ENCODE data around the gene RASSF7.
A peak's percentile ranks its signal among the peaks of the same experiment; 100 is the strongest.

The RASSF7 gene

DNA sequence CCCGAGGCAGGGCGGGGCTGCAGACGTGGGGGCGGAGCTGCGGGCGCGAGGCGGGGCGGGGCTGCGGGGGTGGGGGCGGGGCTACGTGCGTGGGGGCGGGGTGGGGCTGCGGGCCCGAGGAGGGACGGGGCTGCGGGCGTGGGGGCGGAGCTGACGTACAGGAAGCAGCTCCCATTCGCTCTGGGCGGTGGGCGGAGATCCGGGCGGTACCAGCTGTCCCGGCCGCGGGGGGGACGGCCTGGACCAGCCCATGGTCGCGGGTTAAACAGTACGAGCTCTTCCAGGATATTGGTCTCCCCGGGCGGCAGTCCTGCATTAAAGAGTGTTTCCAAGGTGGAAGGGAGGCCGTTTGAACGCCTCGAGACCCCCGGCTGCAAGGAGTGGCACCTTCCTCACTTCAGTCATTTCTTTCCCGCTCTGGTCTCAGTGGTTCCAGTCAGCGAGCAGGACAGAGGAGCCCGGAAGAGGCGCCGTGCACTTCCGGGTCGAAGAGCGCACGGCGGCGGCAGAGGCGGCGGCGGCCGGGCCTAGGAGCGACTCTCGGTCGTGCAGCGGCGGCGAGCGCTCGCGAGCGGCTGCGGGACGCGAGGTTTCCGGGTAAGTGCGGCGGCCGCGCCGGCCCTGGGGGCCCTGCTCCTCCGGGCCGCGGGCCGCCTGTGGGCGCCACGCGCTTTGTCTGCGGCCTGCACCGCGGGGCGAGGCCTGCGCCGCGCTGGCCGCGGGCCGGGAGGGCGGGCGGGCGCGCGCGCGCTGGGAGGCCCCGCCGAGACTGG lies 15.4 kb downstream of the RASSF7 start, which contains the start of gene PHRF1 (continued):
- TF ChIP-seq ZNF610 (tag by site-specific recombination; IDR thresholded peaks at IDR 0.05; ENCODE audit: borderline replicate concordance) (no peak), SCRT2 (tag by site-specific recombination; IDR thresholded peaks at IDR 0.05) (no peak), GLI2 (tag by site-specific recombination; IDR thresholded peaks at IDR 0.05; ENCODE audit: borderline replicate concordance, low read depth) (no peak), ZNF514 (tag by site-specific recombination; IDR thresholded peaks at IDR 0.05) (no peak), ZNF404 (tag by site-specific recombination; IDR thresholded peaks at IDR 0.05) (no peak), ZNF521 (tag by site-specific recombination; IDR thresholded peaks at IDR 0.05) (no peak), ZNF311 (tag by site-specific recombination; IDR thresholded peaks at IDR 0.05; ENCODE audit: borderline replicate concordance) (no peak), BCL11B (tag by site-specific recombination; IDR thresholded peaks at IDR 0.05; ENCODE audit: low read depth) (no peak), ZNF394 (tag by site-specific recombination; IDR thresholded peaks at IDR 0.05; ENCODE audit: borderline replicate concordance) (peak; percentile 14; the same call in 1 of the 2 replicates), ZNF423 (tag by site-specific recombination; IDR thresholded peaks at IDR 0.05) (no peak), ZNF670 (tag by site-specific recombination; IDR thresholded peaks at IDR 0.05; ENCODE audit: low read depth) (no peak), ZNF544 (tag by site-specific recombination; IDR thresholded peaks at IDR 0.05) (no peak), ZNF677 (tag by site-specific recombination; IDR thresholded peaks at IDR 0.05) (no peak), HIC1 (tag by site-specific recombination; IDR thresholded peaks at IDR 0.05) (no peak), ZNF16 (tag by site-specific recombination; IDR thresholded peaks at IDR 0.05; ENCODE audit: low read depth) (no peak), ZNF558 (tag by site-specific recombination; IDR thresholded peaks at IDR 0.05) (no peak), ZNF660 (tag by site-specific recombination; IDR thresholded peaks at IDR 0.05) (peak; percentile 70), ZFP3 (tag by site-specific recombination; IDR thresholded peaks at IDR 0.05; ENCODE audit: low read depth) (no peak), REPIN1 (tag by site-specific recombination; IDR thresholded peaks at IDR 0.05; ENCODE audit: low read depth) (no peak), ZNF239 (tag by site-specific recombination; IDR thresholded peaks at IDR 0.05) (no peak), ZNF626 (tag by site-specific recombination; IDR thresholded peaks at IDR 0.05) (no peak), YY1 (tag by site-specific recombination; IDR thresholded peaks at IDR 0.05) (peak; percentile 26; the same call in 1 of the 2 replicates), ZBTB10 (tag by site-specific recombination; IDR thresholded peaks at IDR 0.05) (no peak), ZNF335 (tag by site-specific recombination; conservative IDR thresholded peaks at IDR 0.05) (peak; percentile 49), ZNF830 (tag by site-specific recombination; IDR thresholded peaks at IDR 0.05; ENCODE audit: low read depth) (no peak), GLIS2 (tag by site-specific recombination; IDR thresholded peaks at IDR 0.05) (no peak; the same call in 1 of the 2 replicates)
- TF ChIP-seq, protein P1, sequence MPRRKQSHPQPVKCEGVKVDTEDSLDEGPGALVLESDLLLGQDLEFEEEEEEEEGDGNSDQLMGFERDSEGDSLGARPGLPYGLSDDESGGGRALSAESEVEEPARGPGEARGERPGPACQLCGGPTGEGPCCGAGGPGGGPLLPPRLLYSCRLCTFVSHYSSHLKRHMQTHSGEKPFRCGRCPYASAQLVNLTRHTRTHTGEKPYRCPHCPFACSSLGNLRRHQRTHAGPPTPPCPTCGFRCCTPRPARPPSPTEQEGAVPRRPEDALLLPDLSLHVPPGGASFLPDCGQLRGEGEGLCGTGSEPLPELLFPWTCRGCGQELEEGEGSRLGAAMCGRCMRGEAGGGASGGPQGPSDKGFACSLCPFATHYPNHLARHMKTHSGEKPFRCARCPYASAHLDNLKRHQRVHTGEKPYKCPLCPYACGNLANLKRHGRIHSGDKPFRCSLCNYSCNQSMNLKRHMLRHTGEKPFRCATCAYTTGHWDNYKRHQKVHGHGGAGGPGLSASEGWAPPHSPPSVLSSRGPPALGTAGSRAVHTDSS (tag by site-specific recombination; IDR thresholded peaks at IDR 0.05) = no peak
- TF ChIP-seq, protein P2, sequence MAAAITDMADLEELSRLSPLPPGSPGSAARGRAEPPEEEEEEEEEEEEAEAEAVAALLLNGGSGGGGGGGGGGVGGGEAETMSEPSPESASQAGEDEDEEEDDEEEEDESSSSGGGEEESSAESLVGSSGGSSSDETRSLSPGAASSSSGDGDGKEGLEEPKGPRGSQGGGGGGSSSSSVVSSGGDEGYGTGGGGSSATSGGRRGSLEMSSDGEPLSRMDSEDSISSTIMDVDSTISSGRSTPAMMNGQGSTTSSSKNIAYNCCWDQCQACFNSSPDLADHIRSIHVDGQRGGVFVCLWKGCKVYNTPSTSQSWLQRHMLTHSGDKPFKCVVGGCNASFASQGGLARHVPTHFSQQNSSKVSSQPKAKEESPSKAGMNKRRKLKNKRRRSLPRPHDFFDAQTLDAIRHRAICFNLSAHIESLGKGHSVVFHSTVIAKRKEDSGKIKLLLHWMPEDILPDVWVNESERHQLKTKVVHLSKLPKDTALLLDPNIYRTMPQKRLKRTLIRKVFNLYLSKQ (tag by site-specific recombination; IDR thresholded peaks at IDR 0.05; ENCODE audit: borderline replicate concordance) = no peak
- TF ChIP-seq, protein P3, sequence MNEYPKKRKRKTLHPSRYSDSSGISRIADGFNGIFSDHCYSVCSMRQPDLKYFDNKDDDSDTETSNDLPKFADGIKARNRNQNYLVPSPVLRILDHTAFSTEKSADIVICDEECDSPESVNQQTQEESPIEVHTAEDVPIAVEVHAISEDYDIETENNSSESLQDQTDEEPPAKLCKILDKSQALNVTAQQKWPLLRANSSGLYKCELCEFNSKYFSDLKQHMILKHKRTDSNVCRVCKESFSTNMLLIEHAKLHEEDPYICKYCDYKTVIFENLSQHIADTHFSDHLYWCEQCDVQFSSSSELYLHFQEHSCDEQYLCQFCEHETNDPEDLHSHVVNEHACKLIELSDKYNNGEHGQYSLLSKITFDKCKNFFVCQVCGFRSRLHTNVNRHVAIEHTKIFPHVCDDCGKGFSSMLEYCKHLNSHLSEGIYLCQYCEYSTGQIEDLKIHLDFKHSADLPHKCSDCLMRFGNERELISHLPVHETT (tag by site-specific recombination; IDR thresholded peaks at IDR 0.05) = peak; percentile 88
- TF ChIP-seq, protein P4, sequence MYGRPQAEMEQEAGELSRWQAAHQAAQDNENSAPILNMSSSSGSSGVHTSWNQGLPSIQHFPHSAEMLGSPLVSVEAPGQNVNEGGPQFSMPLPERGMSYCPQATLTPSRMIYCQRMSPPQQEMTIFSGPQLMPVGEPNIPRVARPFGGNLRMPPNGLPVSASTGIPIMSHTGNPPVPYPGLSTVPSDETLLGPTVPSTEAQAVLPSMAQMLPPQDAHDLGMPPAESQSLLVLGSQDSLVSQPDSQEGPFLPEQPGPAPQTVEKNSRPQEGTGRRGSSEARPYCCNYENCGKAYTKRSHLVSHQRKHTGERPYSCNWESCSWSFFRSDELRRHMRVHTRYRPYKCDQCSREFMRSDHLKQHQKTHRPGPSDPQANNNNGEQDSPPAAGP (tag by site-specific recombination; IDR thresholded peaks at IDR 0.05) = peak; percentile 91

Measured in HEK293 (cell line).